Thyroid gland (tissue), 4 donors: ENCODE results near the gene HECW1. TPM values are rescaled to one million over a fixed set of nuclear protein-coding genes. Genes with fewer than 3 reads are reported as not detected.

ENCODE experiments used
- DNase-seq, 2 donors: peaks; one replicate each; pipeline ENCODE4 v3.0.0-alpha.2; 2019
- H3K27ac ChIP-seq, 3 donors: fragments of 200-600 bp; sonication (generic); 1 replicate in 2 of 3; 2 replicates in 1 of 3; pipeline ENCODE4 v1.5.1; 2016 to 2019; ENCODE audit warnings: mild to moderate bottlenecking in 1 of 3, moderate library complexity in 1 of 3
- H3K27me3 ChIP-seq: fragments of 200-600 bp; sonication (generic); one replicate; pipeline ENCODE4 v1.5.1; 2019
- H3K36me3 ChIP-seq, 2 donors: fragments of 200-600 bp; sonication (generic); one replicate each; pipeline ENCODE4 v1.5.1; 2016 to 2019
- H3K4me1 ChIP-seq, 2 donors: fragments of 200-600 bp; sonication (generic); one replicate each; pipeline ENCODE4 v1.5.1; 2017 to 2019
- H3K4me3 ChIP-seq, 3 donors: fragments of 200-600 bp; sonication (generic); replicated peaks in 1 of 3; 1 replicate in 2 of 3; 2 replicates in 1 of 3; pipeline ENCODE4 v1.5.1; 2016; ENCODE audit warnings: mild to moderate bottlenecking in 1 of 3
- H3K9me3 ChIP-seq: fragments of 200-600 bp; sonication (generic); one replicate; pipeline ENCODE4 v1.5.1; 2017
- CTCF ChIP-seq, 6 experiments: fragments of 200-600 bp in 3 of 6; fragments of 450-650 bp in 3 of 6; sonication (generic) in 3 of 6; IDR thresholded peaks; one replicate each; pipeline ENCODE4 v1.5.1; 2016 to 2019; ENCODE audit warnings: antibody characterized with exemption in 6 of 6, mild to moderate bottlenecking in 2 of 6, inconsistent platforms in 1 of 6, moderate library complexity in 1 of 6
- POLR2A ChIP-seq, 2 donors: fragments of 450-650 bp; IDR thresholded peaks; one replicate each; pipeline ENCODE4 v1.6.1; 2017; ENCODE audit warnings: antibody characterized with exemption in 2 of 2, mild to moderate bottlenecking in 2 of 2, moderate library complexity in 1 of 2
- WGBS, 2 donors: methylation state at CpG; one replicate each; pipeline ENCODE4 v1.1.5; 2017; 5-methylcytosine and 5-hydroxymethylcytosine counted together
- intact Hi-C: fragments of 100-400 bp; cut with DNase I; formaldehyde crosslinking; loops from one replicate; pipeline ENCODE4 v1.15.1; 2023
- total RNA-seq, 4 donors: library from RNA; depleted of rRNA; stranded (reverse); fragments of >200 nt; gene quantifications; one replicate each; pipeline ENCODE4 v1.2.3, GENCODE V29; 2016

Gene HECW1
- total RNA-seq, 4 donors from 2014 or later: 0.67 to 4.7 (median 2.3) TPM

DNA sequence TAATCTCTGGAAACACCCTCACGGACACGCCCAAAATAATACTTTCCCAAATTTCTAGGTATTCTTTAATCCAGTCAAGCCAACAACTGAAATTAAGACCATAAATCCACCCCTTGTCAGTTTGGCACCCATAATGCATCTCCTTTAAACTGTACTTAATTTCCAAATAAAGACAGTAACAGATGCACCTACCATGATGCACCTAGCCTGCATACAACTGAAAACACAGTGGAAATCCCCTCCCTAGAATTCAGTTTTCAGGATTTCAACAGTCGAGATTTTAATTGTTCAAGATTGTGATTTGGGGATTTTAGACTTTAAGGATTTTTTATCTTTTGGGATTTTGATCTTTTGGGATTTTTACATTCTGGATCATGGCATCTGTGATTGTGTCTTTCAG, 487.6 kb downstream of the HECW1 start:
- Histone ChIP-seq H3K27me3 (no peaks in the 10 kb centered on the region), H3K27ac (no peak overlapping the region), H3K4me3 (no peak overlapping the region), H3K9me3 (no peaks in the 10 kb centered on the region), H3K4me1 (peaks cover 8 to 13% of the 10 kb centered on the region in 2 donors), H3K36me3 (no peaks in the 10 kb centered on the region)
- DNase-seq: no peak
- WGBS, 2 donors: 96 to 98% methylated on average over 3 of the region's 3 CpGs
- no peak for TF ChIP-seq CTCF (IDR thresholded peaks at IDR 0.05)
- TF ChIP-seq POLR2A (IDR thresholded peaks at IDR 0.05): no peak
- intact Hi-C loops: no loop called here

GRCh38 chr7:43602256-43602655, 489.8 kb downstream of the HECW1 start:
- TF ChIP-seq CTCF (IDR thresholded peaks at IDR 0.05) (no peak), POLR2A (IDR thresholded peaks at IDR 0.05) (no peak)
- intact Hi-C loops: no loop called here

GRCh38 chr7:43604251-43604650, 491.8 kb downstream of the HECW1 start:
- DNase-seq: no peak
- Histone ChIP-seq H3K4me3 (no peak overlapping the region), H3K9me3 (no peaks in the 10 kb centered on the region), H3K36me3 (peaks cover 0 to 3% of the 10 kb centered on the region in 2 donors), H3K4me1 (peaks cover 8 to 13% of the 10 kb centered on the region in 2 donors), H3K27me3 (no peaks in the 10 kb centered on the region), H3K27ac (no peak overlapping the region)
- 93 to 98% methylated on average over 1 of the region's 1 CpG for WGBS, 2 donors
- intact Hi-C loops: no loop called here
- no peak for TF ChIP-seq CTCF (IDR thresholded peaks at IDR 0.05)
- no peak for TF ChIP-seq POLR2A (IDR thresholded peaks at IDR 0.05)

More at GRCh38 chr7:43602256-43602655, 489.8 kb downstream of the HECW1 start:
- 83 to 84% methylated on average over 1 of the region's 1 CpG for WGBS, 2 donors
- Histone ChIP-seq H3K9me3 (no peaks in the 10 kb centered on the region), H3K36me3 (no peaks in the 10 kb centered on the region), H3K27ac (no peak overlapping the region), H3K27me3 (no peaks in the 10 kb centered on the region), H3K4me1 (peaks cover 8 to 13% of the 10 kb centered on the region in 2 donors), H3K4me3 (no peak overlapping the region)
- no peak for DNase-seq

DNA sequence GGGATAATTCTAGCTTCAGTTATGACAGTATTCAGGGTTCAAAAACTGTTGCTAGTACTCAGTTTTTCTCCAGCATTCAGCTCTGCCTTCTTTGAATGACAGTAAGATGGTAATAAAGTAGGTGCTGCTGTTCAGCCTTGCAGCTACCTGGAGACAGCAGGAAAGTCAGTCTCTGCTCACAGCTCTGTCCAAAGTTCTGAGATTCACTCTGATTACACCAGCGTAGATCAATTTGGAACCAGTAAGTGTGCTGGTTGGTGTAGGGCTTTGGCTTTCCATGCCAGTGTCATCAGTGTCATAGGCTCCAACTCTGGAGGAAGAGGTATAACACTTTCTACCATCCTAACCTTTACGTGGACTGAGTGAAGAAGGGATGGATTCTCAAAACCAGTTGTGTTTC, 496.6 kb downstream of the HECW1 start:
- Histone ChIP-seq H3K4me1 (peaks cover 0 to 3% of the 10 kb centered on the region in 2 donors), H3K4me3 (no peak overlapping the region), H3K27me3 (no peaks in the 10 kb centered on the region), H3K36me3 (peaks cover 0 to 9% of the 10 kb centered on the region in 2 donors), H3K27ac (no peak overlapping the region), H3K9me3 (no peaks in the 10 kb centered on the region)
- intact Hi-C loops: no loop called here
- no peak for DNase-seq
- 93 to 100% methylated on average over 2 of the region's 2 CpGs for WGBS, 2 donors
- no peak for TF ChIP-seq CTCF (IDR thresholded peaks at IDR 0.05)
- TF ChIP-seq POLR2A (IDR thresholded peaks at IDR 0.05): no peak

- WGBS, 2 donors: 79 to 85% methylated on average over 5 of the region's 5 CpGs
- H3K27me3 ChIP-seq: no peaks in the 10 kb centered on the region
- H3K4me3 ChIP-seq: no peak overlapping the region
- H3K27ac ChIP-seq: no peak overlapping the region
- no peaks in the 10 kb centered on the region for H3K9me3 ChIP-seq
- peaks cover 0 to 3% of the 10 kb centered on the region in 2 donors for H3K4me1 ChIP-seq
- H3K36me3 ChIP-seq: peaks cover 0 to 9% of the 10 kb centered on the region in 2 donors
- DNase-seq: no peak
- intact Hi-C loops: no loop called here
- no peak for TF ChIP-seq CTCF (IDR thresholded peaks at IDR 0.05)
These were observed 499.7 kb downstream of the HECW1 start for GRCh38 chr7:43612128-43612527.
